GM18508 (cell line): ENCODE measurements around the gene CNPY1.
"Not testable (repeated sequence)": the region's sequence is repeated elsewhere in the genome, so short reads cannot be mapped to it uniquely, and the experiment has no call there.

Source experiments
- ATAC-seq: cut with Tn5 transposase; IDR thresholded peaks from one replicate; pipeline ENCODE4 v1.9.1; 2021; ENCODE audit warnings: moderate number of reproducible peaks; ENCODE audit not compliant: insufficient read depth, unreplicated experiment

The CNPY1 gene

DNA sequence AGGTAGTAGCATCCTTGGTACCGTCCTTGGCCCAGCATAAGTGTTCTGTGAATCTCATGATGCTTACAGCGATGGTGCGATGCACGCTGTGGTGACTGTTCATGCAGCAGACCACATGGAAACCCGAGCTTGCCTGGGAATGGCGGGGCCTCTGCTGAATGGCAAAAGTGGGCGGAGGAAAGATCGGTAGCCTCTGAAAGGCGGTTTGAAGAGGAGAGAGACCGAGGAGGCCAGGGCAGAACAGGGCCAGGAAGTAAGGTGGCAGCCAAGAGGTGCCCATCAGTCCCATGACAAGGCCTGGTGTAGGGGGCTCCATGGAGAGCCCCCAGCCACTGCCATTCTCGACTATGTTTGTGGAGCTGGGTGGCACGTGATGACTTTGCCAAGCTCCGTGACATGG lies 33.2 kb upstream of the CNPY1 start:
- no peak for ATAC-seq

GRCh38 chr7:155578016-155578415 lies 31.7 kb upstream of the CNPY1 start:
- no peak for ATAC-seq

DNA sequence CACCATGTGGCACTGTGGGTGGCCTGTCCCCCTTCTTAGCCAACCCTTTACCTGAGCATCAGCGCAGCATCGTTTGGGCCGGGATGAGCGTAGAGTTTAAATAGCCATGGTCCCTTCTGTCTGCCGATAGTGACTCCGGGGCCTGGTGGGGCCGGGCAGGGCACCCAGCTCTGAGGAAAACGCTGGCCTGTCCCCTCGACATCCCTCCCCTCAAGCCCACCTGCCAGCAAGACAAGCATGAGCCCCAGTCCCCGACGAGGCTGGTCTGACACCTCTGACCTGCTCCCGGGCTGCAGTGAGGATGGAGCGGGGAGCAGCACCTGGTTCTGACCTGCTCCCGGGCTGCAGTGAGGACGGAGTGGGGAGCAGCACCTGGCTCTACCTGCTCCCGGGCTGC lies 31.1 kb upstream of the CNPY1 start:
- ATAC-seq = no peak

DNA sequence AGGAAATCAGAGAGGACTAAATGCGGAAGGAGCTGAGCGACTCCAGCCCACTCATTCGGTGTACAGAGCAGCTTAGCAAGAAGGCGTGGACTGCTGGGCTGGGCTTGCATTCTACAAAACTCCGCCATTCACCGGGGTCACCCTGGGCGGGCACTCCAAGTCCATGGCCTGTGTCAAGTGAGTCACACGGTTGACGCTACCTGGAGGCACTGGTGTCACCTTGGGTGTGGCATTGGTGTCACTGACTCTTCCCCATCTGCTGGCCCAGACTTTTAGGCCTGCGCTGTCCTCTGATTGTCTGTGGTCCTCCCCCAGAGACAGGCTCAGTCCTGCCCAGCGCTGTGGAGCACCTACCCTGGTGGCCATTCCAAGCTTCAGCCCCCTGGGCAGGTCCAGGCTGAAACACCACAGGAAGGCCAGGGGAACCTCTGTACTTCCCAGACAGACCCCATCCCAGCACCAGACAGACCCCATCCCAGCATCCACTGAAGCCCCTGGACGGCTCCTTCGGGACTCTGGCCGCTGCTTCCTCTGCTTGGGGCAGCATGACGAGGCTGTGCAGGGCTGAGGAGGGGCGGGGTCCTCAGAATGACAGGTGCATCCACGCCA lies 30.6 kb upstream of the CNPY1 start:
- ATAC-seq = no peak

- ATAC-seq = no peak
Observed at GRCh38 chr7:155576416-155576815, 30.1 kb upstream of the CNPY1 start.

DNA sequence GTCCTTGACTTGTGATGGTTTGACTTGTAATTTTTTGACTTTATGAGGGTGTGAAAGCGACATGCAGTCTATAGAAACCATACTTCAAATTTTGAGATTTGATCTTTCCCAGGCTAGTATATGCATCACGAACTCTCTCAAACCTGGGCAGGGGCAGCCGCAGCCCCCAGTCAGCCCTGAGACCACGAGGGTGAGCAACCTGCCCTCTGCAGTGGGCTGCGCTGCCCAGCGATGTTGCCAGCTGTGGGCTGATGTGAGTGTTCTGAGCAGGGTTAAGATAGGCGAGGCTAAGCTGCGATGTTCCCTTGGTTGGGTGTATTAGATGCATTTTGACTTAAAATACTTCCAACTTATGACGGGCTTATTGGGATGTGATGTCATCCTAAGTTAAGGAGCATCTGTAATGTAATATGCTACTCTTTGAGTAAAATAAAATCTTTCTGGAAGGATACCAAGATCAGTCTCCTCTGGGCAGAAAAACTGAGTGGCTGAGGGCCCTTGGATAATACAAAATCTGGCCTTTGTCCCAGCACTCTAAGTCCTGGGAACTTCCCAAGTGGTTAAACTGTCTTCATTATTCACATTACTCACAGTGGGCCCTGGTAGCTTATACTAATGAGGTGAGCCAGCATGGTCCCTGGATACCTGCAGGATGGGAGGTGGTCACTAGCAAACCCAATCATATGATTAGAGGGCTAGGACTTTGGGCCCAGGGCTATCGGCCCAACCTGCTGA lies 28.4 kb upstream of the CNPY1 start:
- ATAC-seq = no peak

DNA sequence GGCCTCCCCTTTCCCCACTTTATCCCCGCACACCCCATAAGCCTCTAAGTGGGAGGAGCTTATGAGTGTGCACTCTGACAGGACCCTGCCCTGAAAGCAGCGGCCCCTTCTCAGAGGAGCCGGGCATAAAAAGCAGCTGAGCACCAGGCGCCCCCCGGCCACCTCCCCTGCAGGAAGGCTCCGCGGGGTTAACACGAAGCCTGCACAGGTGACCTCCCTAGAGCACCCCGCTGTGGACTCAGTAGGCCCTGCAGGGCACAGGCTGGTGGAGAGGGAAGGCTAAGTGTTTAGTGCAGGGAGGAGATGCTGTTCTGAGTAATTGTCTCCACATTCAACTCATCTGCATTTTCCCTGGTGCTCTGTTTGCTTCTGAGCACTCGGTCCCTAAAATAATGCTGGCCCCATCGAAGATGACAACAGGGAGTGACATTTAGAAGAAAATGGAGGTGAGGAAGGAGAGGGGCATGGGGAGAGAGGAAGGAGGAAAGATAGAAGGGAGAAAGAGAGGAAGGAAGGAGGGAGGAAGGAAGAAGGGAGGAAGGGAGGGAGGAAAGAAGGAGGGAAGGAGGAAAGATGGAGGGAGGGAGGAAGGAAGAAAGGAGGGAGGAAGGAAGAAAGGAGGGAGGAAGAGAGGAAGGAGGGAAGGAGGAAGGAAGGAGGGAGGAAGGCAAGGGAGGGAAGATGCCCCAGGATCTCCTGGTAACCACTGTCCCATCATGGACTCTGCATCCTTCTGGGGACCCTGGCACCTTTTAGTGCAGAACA lies 25.4 kb upstream of the CNPY1 start:
- ATAC-seq = no peak

GRCh38 chr7:155570991-155571390 lies 24.6 kb upstream of the CNPY1 start:
- ATAC-seq = no peak

- no peak for ATAC-seq
Observed at GRCh38 chr7:155570171-155570958, 24.0 kb upstream of the CNPY1 start.

DNA sequence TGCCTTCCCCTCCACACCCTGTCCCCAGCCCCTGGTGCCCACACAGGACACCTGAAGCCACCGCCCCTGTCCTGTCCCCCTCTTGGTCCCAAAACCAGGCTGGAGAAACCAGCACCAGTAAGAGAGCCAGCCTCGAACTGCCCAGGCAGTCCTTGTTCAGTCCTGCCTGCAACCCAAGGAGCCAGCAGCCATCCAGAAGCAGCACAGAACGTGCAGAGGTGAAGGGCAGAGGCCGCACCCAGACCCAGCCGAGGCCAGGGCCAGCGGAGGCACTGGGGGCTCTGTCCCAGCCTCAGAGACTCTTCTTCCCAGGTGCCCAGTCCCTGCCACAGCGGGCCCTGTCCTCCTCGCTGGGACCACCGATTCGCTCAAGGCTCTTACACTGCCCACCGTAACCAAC lies 23.3 kb upstream of the CNPY1 start:
- no peak for ATAC-seq

DNA sequence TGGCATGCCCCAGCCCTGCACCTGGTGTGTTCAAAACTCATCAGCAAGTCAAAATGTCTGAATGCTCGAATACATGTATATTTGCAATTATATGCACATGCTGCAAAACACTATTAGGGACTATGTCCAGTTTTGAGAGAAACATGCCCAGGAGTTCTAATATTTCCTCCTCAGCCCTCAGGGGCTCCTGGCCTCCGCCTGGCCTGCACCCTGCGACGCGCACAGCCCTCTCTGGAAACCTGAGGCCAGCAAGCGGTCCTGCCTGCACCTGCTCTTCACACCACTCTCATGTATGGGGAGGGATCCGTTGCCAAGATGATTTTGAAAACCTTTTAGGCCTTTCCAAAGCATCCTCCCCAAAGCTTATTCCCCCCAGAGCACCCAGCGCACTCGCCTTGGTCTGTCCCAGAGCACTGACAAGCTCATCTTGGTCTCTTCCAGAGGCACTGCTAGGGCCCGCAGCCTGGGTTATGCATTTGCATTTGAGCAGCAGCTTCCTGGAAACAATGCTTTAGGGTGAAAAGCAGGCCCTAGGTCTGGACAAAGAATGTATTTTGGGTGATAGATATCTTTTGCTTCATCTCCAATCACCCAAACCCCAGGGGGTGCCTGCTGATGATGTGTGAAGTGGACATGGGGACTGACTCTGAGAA lies 22.6 kb upstream of the CNPY1 start:
- no peak for ATAC-seq

- ATAC-seq = no peak
Observed at GRCh38 chr7:155568333-155568660, 21.9 kb upstream of the CNPY1 start.

GRCh38 chr7:155567646-155568332 lies 21.4 kb upstream of the CNPY1 start:
- ATAC-seq = no peak

DNA sequence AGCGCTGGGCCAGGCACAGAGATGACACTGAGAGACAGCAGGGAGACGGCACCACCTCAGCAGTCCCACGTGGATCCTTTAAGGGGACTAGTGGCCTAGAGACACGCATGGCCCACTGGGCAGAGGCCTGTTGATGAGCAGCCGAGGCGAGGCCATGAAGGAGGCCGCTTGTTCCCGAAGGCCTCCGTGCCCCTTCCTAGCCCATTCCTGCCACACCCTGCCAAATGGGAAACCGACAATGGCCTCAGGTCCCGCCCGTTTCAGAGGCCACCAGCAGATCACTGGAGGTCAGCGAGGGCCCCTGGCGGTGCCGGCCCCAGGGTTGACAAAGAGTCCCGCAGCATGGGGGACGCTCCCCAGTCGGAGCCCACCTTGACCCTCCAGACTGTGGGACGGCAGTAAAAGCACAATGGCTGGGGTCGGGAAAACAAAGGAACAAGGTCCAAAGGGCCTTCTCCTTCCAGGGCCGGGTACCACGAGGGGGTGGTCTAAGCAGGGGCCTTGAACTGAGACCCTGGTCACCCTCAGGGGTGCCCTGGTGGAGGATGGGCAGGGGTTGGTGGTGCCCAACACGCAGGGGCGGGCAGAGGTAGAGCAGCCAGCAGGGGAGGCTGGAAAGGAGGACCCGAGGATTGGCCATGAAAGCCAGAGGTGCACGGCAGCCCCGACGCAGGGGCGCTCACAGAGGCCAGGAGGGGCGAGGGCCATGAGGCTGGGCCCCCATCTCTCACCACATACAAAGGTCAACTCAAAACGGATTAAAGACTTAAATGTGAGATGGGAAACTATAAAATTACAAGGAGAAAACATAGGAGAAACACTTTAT lies 19.9 kb upstream of the CNPY1 start:
- no peak for ATAC-seq

GRCh38 chr7:155565596-155565995 lies 19.2 kb upstream of the CNPY1 start:
- ATAC-seq = no peak

GRCh38 chr7:155562976-155563375 lies 16.6 kb upstream of the CNPY1 start:
- not testable (repeated sequence) for ATAC-seq

DNA sequence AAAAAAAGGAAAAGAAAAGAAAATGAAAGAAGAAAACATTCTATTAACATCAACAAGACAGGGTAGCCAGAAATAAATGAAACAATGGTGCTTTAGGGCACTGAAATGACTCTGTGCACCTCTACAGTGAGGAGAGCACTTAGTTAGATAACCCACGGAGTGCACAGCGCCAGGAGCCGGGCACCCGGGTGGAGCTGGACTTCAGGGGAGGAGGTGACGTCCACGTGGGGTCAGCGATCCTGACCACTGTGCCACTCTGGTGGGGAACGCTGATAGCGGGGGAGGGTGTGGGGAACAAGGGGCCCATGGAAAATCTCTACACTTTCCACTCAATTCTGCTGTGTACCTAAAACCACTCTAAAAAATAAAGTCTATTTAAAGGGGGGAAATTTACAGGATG lies 15.7 kb upstream of the CNPY1 start:
- ATAC-seq = no peak

DNA sequence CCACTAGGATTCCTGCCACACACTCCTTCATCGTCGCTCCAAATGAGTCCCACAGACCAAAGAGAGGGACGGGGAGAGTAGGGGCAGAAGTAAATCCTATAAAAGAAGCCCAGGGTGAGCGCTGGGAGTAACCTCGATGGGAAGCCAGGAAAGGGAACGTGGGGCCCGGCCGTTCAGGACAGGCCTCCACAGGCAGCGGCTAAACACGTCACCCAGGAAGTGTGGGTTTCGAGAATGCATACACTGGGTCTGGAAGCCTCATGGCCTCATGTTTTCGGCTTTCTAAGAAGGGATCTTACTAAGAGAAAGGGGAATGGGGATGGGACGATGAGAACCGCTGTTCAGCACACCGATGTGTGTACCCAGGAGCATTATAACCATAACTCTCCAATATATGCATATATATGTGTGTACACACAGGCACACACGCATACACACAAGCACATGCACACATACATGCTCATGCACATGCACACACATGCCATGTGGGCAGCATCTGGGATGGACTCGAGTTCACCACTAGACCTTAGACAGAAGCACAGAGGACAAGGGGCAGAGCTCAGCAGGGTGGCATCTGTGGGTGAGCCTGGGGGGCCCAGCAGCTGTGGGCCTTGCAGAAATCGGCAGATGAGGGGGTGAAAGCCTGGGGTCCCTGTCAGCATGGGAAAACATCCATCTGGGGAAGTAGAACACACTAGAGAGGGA lies 14.8 kb upstream of the CNPY1 start:
- ATAC-seq = no peak
